ENCODE results near the gene CD27. TPM values are rescaled to one million over a fixed set of nuclear protein-coding genes. Genes with fewer than 3 reads are reported as not detected.

The CD27 gene
- total RNA-seq, 1 donor from 2014 or later, result 39.3 TPM

DNA sequence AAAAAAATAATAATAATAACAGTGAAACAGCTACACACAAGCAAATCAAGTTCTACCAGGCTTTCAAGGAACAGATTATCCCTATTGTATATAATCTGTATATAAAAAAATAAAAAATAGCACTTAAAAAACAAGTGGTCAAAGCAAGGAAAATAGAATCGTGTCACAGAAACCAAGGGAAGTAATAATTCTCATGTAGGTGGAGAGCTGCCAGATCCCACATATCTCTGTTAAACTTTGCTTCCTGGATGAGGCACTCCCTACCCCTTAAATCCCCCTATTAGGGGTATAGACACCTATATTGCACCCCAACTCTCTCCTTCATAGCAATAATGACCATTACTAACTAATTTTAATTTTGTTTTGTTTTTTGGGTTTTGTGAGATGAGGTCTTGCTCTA is 4.4 kb upstream of the CD27 start:
- no peak overlapping the region for H3K4me3 Mint-ChIP-seq
- intact Hi-C loops (cut with micrococcal nuclease), result no loop called here
- peaks cover 40% of the 10 kb centered on the region for H3K4me1 Mint-ChIP-seq
- H3K9me3 Mint-ChIP-seq, result no peaks in the 10 kb centered on the region
- ChIA-PET POLR2A (interaction anchor here (0.7 to 2.7 kb wide), 3 partner anchors 12 to 31 kb away, joined by 5 to 16 read pairs (median 9); partner anchors contain the start of genes TAPBPL and VAMP1), CTCF (no interaction called here)
- H3K27me3 Mint-ChIP-seq, result no peaks in the 10 kb centered on the region
- H3K27ac Mint-ChIP-seq, result no peak overlapping the region
- DNase-seq (no peak), ATAC-seq (ENCODE audit: low read depth) (no peak)
- H3K36me3 Mint-ChIP-seq (ENCODE audit: low read depth), result peaks cover 4% of the 10 kb centered on the region
- TF ChIP-seq, protein P1, sequence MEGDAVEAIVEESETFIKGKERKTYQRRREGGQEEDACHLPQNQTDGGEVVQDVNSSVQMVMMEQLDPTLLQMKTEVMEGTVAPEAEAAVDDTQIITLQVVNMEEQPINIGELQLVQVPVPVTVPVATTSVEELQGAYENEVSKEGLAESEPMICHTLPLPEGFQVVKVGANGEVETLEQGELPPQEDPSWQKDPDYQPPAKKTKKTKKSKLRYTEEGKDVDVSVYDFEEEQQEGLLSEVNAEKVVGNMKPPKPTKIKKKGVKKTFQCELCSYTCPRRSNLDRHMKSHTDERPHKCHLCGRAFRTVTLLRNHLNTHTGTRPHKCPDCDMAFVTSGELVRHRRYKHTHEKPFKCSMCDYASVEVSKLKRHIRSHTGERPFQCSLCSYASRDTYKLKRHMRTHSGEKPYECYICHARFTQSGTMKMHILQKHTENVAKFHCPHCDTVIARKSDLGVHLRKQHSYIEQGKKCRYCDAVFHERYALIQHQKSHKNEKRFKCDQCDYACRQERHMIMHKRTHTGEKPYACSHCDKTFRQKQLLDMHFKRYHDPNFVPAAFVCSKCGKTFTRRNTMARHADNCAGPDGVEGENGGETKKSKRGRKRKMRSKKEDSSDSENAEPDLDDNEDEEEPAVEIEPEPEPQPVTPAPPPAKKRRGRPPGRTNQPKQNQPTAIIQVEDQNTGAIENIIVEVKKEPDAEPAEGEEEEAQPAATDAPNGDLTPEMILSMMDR (IDR thresholded peaks at IDR 0.05), result no peak

DNA sequence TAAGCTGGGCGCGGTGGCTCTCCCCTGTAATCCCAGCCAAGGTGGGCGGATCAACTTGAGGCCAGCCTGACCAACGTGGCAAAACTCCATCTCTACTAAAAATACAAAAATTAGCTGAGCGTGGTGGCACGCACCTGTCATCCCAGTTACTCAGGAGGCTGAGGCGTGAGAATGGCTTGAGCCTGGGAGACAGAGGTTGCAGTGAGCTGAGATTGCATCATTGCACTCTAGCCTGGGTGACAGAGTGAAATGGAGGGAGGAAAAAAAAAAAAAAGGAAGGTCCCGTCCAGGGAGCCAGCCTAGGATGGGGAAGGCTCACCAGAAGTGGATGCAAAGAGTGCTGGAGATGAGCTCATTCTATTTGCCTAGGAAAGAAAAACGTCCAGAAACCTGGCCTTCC is 1.9 kb upstream of the CD27 start:
- no peak for DNase-seq
- peaks cover 65% of the 10 kb centered on the region for H3K4me1 Mint-ChIP-seq
- POLR2A ChIA-PET, result interaction anchor here (0.6 to 7.8 kb wide), 11 partner anchors 9 to 409 kb away, joined by 3 to 144 read pairs (median 17); partner anchors contain the start of genes GAPDH, MRPL51, NOP2 and TAPBPL

DNA sequence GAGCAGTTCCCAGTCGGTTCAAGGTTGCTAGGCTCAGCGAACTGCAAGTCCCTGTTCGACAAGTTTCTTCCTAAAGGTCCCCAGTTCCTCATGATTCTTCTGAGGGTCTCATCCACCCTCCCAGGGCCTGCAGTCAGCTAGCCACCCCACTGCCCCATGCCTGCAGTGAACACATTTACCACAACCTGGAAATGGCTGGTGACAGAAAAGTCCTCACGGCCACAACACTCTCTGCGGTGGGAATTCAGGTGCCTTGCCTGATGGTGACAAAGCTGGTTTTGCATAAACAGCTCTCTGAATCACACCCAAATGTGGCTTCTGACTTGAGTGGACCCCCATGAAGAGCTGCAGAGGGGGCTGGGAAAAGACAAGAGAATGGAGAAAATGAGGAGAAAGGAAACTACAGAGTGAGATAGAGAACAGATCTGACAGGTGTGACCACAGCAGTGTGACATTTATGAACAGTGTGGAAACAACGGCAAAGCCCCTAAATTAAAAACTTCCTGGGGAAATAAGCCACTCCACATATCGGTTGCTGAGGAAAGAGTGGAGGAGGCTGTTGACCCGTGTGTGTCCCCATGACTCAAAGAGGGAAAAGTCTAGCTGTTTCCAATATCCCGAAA is 1.3 kb upstream of the CD27 start:
- H3K9me3 Mint-ChIP-seq, result no peaks in the 10 kb centered on the region
- H3K4me3 Mint-ChIP-seq, result peak overlapping the region; percentile 84
- ATAC-seq (ENCODE audit: low read depth) (peak; percentile 49), DNase-seq (no peak)
- ChIA-PET CTCF (interaction anchor here (0.7 to 3.7 kb wide), 7 partner anchors 16 to 96 kb away, joined by 3 to 22 read pairs (median 3); no protein-coding TSS in a partner anchor), POLR2A (interaction anchor here (0.6 to 7.8 kb wide), 12 partner anchors 9 to 424 kb away, joined by 3 to 144 read pairs (median 16); partner anchors contain the start of genes GAPDH, MRPL51, NOP2 and TAPBPL)
- peak overlapping the region; percentile 92 for H3K27ac Mint-ChIP-seq
- intact Hi-C loops (cut with micrococcal nuclease), result loop anchor here (1.0 kb wide), 2 partner anchors 8 to 16 kb away; no protein-coding TSS in a partner anchor
- H3K4me1 Mint-ChIP-seq, result peaks cover 69% of the 10 kb centered on the region
- peaks cover 15% of the 10 kb centered on the region for H3K36me3 Mint-ChIP-seq (ENCODE audit: low read depth)
- H3K27me3 Mint-ChIP-seq, result no peaks in the 10 kb centered on the region
- TF ChIP-seq, protein P1 (IDR thresholded peaks at IDR 0.05), result no peak

More for the DNA sequence above, 1.9 kb upstream of the CD27 start:
- ATAC-seq (ENCODE audit: low read depth), result no peak
- CTCF ChIA-PET, result interaction anchor here (1.3 to 3.7 kb wide), 3 partner anchors 17 to 96 kb away, joined by 4 to 22 read pairs (median 13); no protein-coding TSS in a partner anchor
- Mint-ChIP-seq H3K4me3 (peak overlapping the region; percentile 84), H3K27ac (peak overlapping the region; percentile 92), H3K27me3 (no peaks in the 10 kb centered on the region), H3K36me3 (ENCODE audit: low read depth) (peaks cover 12% of the 10 kb centered on the region), H3K9me3 (no peaks in the 10 kb centered on the region)
- intact Hi-C loops (cut with micrococcal nuclease), result loop anchor here (1.0 kb wide), 2 partner anchors 8 to 16 kb away; no protein-coding TSS in a partner anchor
- TF ChIP-seq, protein P1 (IDR thresholded peaks at IDR 0.05), result no peak

DNA sequence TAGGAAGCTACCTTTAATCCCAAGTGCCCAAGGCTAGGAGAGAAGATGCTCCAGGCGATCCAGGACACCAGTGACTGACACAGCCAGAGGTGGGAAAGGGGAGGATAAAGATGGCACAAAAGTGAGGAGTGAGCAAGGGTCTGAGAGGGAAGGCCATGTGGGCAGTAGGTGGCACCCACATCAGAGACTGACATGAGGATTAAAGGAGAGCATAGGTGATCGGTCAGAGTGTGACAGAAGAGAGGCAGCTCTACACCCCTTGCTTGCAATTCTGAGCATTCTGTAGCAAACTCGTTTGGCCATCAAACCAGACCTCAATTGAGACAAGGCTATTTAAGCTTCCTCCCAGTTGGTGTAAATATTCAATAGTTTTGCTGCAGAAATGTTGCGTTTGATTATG is 724 bp upstream of the CD27 start:
- ChIA-PET POLR2A (interaction anchor here (0.6 to 7.8 kb wide), 12 partner anchors 8 to 424 kb away, joined by 3 to 144 read pairs (median 16); partner anchors contain the start of genes GAPDH, MRPL51, NOP2 and TAPBPL), CTCF (interaction anchor here (0.7 to 3.7 kb wide), 7 partner anchors 15 to 95 kb away, joined by 3 to 22 read pairs (median 3); no protein-coding TSS in a partner anchor)
- no peak for DNase-seq
- Mint-ChIP-seq H3K36me3 (ENCODE audit: low read depth) (peaks cover 15% of the 10 kb centered on the region), H3K4me3 (peak overlapping the region; percentile 84), H3K4me1 (peaks cover 69% of the 10 kb centered on the region), H3K9me3 (no peaks in the 10 kb centered on the region), H3K27ac (peak overlapping the region; percentile 92), H3K27me3 (no peaks in the 10 kb centered on the region)
- TF ChIP-seq, protein P1 (IDR thresholded peaks at IDR 0.05), result no peak
- ATAC-seq (ENCODE audit: low read depth), result no peak
- intact Hi-C loops (cut with micrococcal nuclease), result no loop called here

All from activated B cell treated with CpG ODN at 0.5 μM for 24 hours (primary cell).